Eye (tissue), 1 donor: ENCODE results near the gene DAW1.
A peak's percentile ranks its signal among the peaks of the same experiment; 100 is the strongest.
"Not testable (repeated sequence)": the region's sequence is repeated elsewhere in the genome, so short reads cannot be mapped to it uniquely, and the experiment has no call there.

Source experiments
- DNase-seq: peaks from one replicate; pipeline ENCODE4 v3.0.0-alpha.2; 2015

Gene DAW1

GRCh38 chr2:227921648-227922047 is 50.2 kb downstream of the DAW1 start:
- no peak for DNase-seq

- DNase-seq: no peak
Measured at GRCh38 chr2:227932001-227932400, 60.6 kb downstream of the DAW1 start.

GRCh38 chr2:227932403-227932802 is 61.0 kb downstream of the DAW1 start:
- DNase-seq: no peak

- DNase-seq: peak; percentile 21
Measured at GRCh38 chr2:227933884-227934283, 62.5 kb downstream of the DAW1 start.

- not testable (repeated sequence) for DNase-seq
Measured at GRCh38 chr2:227936249-227936648, 64.8 kb downstream of the DAW1 start.

- DNase-seq: peak; percentile 85
Measured at GRCh38 chr2:227939271-227940027, 68.0 kb downstream of the DAW1 start.

GRCh38 chr2:227942021-227942420 is 70.6 kb downstream of the DAW1 start:
- DNase-seq: no peak

GRCh38 chr2:227942965-227943364 is 71.5 kb downstream of the DAW1 start:
- no peak for DNase-seq

- DNase-seq: no peak
Measured at GRCh38 chr2:227960317-227960716, 88.9 kb downstream of the DAW1 start.

GRCh38 chr2:227971619-227972230 is 100.3 kb downstream of the DAW1 start:
- DNase-seq: peak; percentile 61

- DNase-seq: no peak
Measured at GRCh38 chr2:227973241-227973640, 101.8 kb downstream of the DAW1 start.
